NOMO-1 (cell line): ENCODE data around the gene ITGAD.

Experiments
- DNase-seq, 2 experiments: peaks; one replicate each; lab custom pipeline; 2025; ENCODE audit not compliant: unreplicated experiment in 2 of 2; lab: John Stamatoyannopoulos, UW

ITGAD gene

GRCh38 chr16:31393056-31393455 is at the start of gene ITGAD:
ITGAD (plus strand) TSS chr16:31393335; CDS start chr16:31393361, 26 bp downstream.
- no peak for DNase-seq

DNA sequence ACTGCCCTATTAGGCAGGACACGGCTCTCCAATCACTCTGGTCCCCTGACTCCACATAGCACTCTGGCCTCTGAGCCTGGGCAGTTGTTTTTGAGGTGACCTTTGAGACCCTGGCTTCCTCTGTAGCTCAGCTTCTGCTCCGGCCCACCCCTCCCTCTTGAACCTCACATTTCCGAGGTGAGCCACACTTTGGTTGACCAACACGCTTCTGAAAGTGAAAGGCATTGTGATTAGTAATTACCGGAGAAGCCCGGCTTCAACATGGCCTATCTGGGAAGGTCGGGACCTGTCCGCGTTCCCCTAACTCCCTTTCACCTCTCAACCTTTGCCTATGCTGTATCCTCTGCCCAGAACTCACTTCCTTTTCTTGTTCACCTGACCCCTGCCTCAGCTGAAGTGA is 48.4 kb upstream of the ITGAD start:
- no peak for DNase-seq

GRCh38 chr16:31347445-31347844 is 45.7 kb upstream of the ITGAD start:
- DNase-seq, result peak in 1 of 2 experiments; percentile 27

- peak in 1 of 2 experiments; percentile 76 for DNase-seq
These were observed 44.6 kb upstream of the ITGAD start for GRCh38 chr16:31348579-31348978.

DNA sequence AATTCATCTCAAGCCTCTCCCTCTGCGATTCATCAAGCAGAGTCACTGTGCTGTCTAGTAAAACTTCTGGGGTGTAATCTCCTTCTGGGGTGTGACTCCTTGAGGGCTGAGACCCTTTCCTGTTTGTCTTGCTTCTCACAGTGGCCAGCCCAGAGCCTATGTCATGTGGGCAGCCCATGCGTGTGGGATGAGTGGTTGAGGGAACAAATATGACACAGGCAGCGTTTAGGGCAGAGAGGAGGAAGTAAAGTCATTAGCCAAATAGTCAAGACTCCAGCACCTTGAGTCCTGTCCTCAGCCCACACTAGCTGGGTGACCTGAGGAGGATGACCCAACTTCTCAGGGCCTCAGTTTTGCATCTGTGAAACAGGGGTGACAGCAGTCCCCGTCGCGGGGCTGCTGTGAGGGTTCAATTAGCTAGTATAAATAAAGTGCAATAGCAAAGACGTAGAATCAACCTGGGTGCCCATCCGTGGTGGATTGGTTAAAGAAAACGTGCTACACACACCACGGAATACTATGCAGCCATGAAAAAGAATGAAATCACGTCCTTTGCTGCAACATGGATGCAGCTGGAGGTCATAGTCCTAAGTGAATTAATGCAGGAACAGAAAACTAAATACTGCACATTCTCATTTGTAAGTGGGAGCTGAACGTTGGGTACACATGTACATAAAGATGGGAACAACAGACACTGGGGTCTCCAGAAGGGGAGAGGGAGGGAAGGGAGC is 42.7 kb upstream of the ITGAD start:
- DNase-seq, result peak in 1 of 2 experiments; percentile 28

- peak in 1 of 2 experiments; percentile 26 for DNase-seq
These were observed 41.7 kb upstream of the ITGAD start for GRCh38 chr16:31351246-31351941.

DNA sequence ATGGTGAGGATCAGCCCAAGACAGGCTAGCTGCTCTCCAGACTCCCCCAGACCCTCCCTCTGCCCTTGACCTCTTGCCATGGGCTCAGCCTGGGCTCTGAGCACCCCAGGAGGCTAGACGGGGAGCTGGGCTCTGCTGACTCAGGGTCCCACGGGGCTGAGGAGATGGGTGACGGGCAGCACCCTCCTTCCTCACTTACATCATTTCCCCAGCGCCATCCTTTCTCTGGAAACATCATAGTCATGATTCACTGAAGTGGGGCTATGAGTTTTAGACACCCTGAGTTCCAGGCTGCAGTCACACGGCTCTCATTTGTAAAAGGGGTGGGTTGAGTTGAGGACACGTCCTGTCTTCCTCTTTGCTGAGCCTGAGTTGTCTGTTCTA is 41.2 kb upstream of the ITGAD start:
- DNase-seq, result peak in 1 of 2 experiments; percentile 66

DNA sequence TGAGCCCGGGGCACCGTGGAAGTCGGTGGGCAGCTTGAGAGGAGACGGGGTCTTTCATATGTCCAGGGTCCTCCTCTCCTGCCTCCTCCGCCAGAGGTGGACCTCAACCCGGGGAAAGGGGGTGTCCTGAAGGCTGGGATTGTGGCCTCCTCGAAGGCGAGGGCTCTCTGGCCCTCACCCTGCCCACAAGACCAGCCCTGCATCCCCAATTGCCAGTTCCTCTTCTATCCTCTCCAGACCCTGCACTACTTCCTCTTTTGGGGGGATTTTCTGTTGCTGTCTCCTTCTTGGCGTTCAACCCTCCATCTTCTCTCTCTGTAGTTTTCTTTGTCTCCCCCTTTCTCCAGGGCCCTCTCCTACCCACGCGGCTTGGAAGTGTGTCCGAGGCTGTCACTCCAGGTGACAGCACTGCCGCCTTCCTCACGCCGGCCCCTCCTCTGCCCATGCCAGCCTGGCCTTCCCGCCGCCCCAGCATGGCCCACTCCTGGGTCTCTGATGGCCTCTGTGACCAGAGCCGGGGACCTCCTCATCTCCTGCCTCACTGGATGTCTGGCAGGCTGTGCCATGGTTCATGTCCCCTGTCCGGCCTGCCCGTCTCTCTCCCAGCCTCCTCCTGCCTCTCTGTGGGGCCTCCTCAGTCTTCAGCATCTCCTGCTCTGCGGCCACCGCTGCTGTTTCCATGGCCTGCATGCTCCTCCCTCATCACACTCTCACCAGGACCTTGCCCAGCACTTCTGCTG is 40.6 kb upstream of the ITGAD start:
- peak; percentile 85 to 95 for DNase-seq

- DNase-seq, result peak; percentile 81
These were observed 38.5 kb upstream of the ITGAD start, which contains the start of gene ITGAX for GRCh38 chr16:31354394-31355291. ITGAX (plus strand) TSS chr16:31355176; CDS start chr16:31355255, 79 bp downstream.

DNA sequence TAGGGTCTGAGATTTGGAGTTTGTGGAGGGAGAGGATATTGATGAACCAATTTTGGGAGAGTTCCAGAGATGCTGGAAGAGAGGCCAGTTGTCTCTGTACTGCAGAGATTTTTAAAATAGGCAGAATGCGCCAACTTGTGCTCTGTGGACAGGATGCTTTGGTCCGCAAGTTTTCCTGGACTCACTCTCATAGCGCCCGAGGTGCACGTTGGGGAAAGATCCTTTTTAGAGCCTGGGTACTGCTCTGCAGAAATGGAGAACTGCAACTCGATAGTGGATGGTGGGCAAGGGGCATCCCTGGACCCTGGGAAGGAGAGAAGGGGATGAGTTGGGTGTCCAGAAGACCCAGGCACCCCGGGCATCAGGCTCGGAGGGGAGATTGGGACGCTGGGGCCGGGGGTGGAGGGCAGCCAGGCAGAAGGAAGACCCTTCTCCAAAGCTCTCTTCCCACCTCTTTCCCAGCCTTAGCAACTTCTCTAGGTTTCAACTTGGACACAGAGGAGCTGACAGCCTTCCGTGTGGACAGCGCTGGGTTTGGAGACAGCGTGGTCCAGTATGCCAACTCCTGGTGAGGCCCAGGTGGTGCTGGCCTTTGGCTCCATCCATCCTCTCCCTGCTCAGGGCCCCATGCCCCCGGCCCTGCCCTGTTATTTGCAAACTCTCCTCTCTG is 37.6 kb upstream of the ITGAD start:
- DNase-seq, result no peak

GRCh38 chr16:31356566-31357323 is 36.4 kb upstream of the ITGAD start:
- DNase-seq, result no peak

DNA sequence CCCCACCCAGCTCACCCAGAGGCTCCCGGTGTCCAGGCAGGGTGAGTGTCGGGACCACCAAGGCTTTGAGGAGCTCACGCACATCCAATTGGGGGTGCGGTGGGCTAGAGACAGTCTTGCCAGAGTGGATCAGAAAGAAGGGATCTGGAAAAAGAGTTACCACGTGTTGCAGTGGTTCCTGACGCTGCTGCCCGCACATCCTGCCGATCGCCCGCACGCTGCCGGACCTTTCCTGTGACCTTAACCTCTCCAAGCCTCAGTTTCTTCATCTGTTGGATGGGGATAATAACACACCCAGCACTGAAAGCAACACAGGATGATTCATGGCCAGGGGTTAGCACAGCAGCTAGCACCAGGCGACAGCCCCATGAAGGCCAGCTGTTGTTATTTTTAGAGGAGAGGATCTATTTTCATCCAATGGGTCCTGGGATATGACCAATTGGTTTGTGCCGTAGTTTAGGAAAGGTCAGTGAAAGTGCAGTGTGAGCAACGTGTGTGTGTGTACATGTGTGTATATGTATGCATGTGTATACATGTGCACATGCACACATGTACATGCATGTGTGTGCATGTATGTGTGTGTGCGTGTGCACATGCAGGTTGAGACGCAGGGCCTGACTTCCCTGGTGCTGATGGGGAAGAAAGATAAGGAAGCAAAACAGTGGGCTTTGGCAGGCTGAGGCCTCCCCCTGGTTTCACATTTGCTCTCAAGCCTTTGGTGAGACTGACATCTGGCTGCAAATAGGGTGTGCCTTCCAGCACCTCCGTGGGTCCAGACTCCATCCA is 35.6 kb upstream of the ITGAD start:
- DNase-seq, result peak in 1 of 2 experiments; percentile 36

GRCh38 chr16:31360251-31360650 is 32.9 kb upstream of the ITGAD start:
- no peak for DNase-seq

DNA sequence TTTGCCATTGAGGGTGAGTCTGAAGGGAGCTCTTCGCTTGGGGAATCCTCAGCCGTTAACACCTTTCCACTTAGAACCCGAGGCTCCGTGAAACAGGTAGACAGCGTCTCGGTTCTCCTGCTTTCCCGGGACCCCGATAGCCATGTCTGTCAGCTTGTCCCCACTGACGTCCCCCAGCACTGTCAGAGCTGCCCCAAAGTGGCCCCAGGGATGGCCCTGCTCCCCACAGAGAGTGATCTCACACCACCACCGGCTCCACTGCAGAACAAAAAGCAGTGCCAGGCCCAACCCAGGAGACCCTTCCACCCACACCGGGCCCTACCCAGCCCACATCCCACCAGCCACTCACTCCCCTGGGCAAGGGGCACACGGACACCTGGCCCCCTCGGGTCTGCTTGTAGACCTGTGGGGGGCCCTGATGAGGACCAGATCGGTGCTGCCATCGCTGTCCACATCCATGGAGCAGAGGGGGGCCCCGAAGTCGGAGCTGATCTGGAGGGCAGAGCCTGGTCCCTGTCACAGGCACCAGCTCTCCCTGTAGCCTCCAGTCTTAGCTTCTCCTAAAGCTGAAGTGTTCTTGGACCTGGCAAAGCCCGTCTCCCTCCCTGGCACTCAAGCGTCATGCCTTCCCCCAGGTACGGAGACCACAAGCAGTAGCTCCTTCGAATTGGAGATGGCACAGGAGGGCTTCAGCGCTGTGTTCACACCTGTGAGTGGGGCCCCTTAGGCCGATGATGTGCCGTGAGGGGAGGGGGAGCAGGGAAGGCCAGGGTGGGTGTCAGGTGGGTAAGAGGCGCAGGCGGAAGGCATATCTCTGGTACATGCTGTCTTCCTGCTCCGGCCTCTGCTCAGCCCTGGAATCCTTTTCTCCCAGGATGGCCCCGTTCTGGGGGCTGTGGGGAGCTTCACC is 31.7 kb upstream of the ITGAD start:
- no peak for DNase-seq

- DNase-seq, result no peak
These were observed 30.4 kb upstream of the ITGAD start for GRCh38 chr16:31362476-31363405.

DNA sequence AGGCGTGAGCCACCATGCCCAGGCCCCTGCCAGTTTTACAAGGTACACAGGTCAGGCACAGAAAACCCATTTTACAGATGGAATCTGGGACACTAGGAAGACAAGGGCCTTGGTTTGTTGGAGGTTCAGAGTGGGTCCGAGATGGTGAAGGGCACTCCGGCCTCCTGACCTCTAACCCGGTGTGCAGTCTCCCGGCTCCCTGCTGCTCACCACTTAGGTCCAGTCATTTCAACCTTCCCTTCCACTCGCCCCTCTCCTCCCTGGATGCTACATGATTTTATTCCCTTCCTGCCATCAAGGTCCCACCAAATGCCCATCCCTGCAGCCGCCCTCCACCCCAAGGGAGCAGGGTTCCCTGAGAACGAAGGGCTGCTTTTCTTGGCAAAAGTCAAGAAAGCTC is 29.4 kb upstream of the ITGAD start:
- DNase-seq, result no peak
